Ishikawa (cell line): ENCODE data around the gene SLC39A13.

Experiments
- CEBPB ChIP-seq: IDR thresholded peaks from 2 replicates; pipeline ENCODE4 v1.6.1; 2012
- EP300 ChIP-seq: IDR thresholded peaks from 2 replicates; pipeline ENCODE4 v1.6.1; 2012; ENCODE audit warnings: borderline replicate concordance
- YY1 ChIP-seq: IDR thresholded peaks from 2 replicates; pipeline ENCODE4 v1.6.1; 2012; ENCODE audit warnings: low read depth

- no peak for TF ChIP-seq YY1
- TF ChIP-seq CEBPB, result no peak
- TF ChIP-seq EP300, result no peak
Observed at GRCh38 chr11:47360341-47360740, 48.0 kb upstream of the SLC39A13 start.
